Fibroblast of lung (primary cell): ENCODE results near the gene TAC3. TPM values are rescaled to one million over a fixed set of nuclear protein-coding genes. Genes with fewer than 3 reads are reported as not detected.

ENCODE experiments used
- DNase-seq, 2 donors: peaks; one replicate each; pipeline versions ENCODE4 v3.0.0 to v3.0.0-alpha.2; 2010; ENCODE audit warnings: low read depth in 2 of 2
- H2AFZ ChIP-seq: 2 replicates; pipeline ENCODE4 v1.5.1; 2012; ENCODE audit warnings: low read length, control low read depth, inconsistent platforms
- H3K27ac ChIP-seq: 2 replicates; pipeline ENCODE4 v1.5.1; 2011; ENCODE audit warnings: low read length, control low read depth; ENCODE audit not compliant: insufficient read depth
- H3K27me3 ChIP-seq: 2 replicates; pipeline ENCODE4 v1.5.1; 2011; ENCODE audit warnings: mild to moderate bottlenecking, low read length; ENCODE audit not compliant: control insufficient read depth, insufficient read depth
- H3K36me3 ChIP-seq: 2 replicates; pipeline ENCODE4 v1.5.1; 2011; ENCODE audit warnings: low read length; ENCODE audit not compliant: control insufficient read depth, insufficient read depth
- H3K4me1 ChIP-seq: 2 replicates; pipeline ENCODE4 v1.5.1; 2011; ENCODE audit warnings: low read length; ENCODE audit not compliant: control insufficient read depth, insufficient read depth; ENCODE audit errors: extremely low read depth
- H3K4me2 ChIP-seq: 2 replicates; pipeline ENCODE4 v1.5.1; 2011; ENCODE audit warnings: low read length, control low read depth; ENCODE audit not compliant: insufficient read depth; ENCODE audit errors: extremely low read depth
- H3K4me3 ChIP-seq, 4 experiments: fragments of 200-600 bp in 1 of 4; sonication (generic) in 1 of 4; replicated peaks in 1 of 4; 2 replicates each; pipeline ENCODE4 v1.5.1; 2011 to 2016; ENCODE audit warnings: low read length in 4 of 4, low read depth in 3 of 4, mild to moderate bottlenecking in 3 of 4, control low read depth in 2 of 4, inconsistent platforms in 1 of 4, mixed read lengths in 1 of 4; ENCODE audit not compliant: insufficient read depth in 1 of 4; ENCODE audit errors: control extremely low read depth in 1 of 4
- H3K79me2 ChIP-seq: 2 replicates; pipeline ENCODE4 v1.5.1; 2012; ENCODE audit warnings: mild to moderate bottlenecking, low read length, inconsistent platforms; ENCODE audit not compliant: control insufficient read depth, insufficient read depth
- H3K9ac ChIP-seq: 2 replicates; pipeline ENCODE4 v1.5.1; 2011; ENCODE audit warnings: mild to moderate bottlenecking, low read length, control low read depth; ENCODE audit not compliant: insufficient read depth
- H3K9me3 ChIP-seq: 2 replicates; pipeline ENCODE4 v1.5.1; 2012; ENCODE audit warnings: low read depth, low read length; ENCODE audit not compliant: control insufficient read depth, insufficient read depth
- H4K20me1 ChIP-seq: 2 replicates; pipeline ENCODE4 v1.5.1; 2011; ENCODE audit warnings: low read length; ENCODE audit not compliant: control insufficient read depth, insufficient read depth; ENCODE audit errors: extremely low read depth
- EZH2 ChIP-seq: IDR thresholded peaks from 2 replicates; pipeline ENCODE4 v1.5.1; 2012; ENCODE audit warnings: low read length, control low read depth, mild to moderate bottlenecking; ENCODE audit errors: missing control alignments
- polyA plus RNA-seq, 2 donors: library from polyadenylated mRNA; depleted of rRNA in 1 of 2; stranded (reverse) in 1 of 2; unstranded in 1 of 2; fragments of >200 nt; gene quantifications; 2 replicates each; pipeline ENCODE4 v1.2.1, GENCODE V29; 2011 to 2012; ENCODE audit warnings: missing spikeins in 1 of 2
- total RNA-seq: library from RNA; depleted of rRNA; stranded (reverse); fragments of >200 nt; gene quantifications from 2 replicates; pipeline ENCODE4 v1.2.1, GENCODE V29; 2014
- TF ChIP-seq, protein P1 (sequence below), 2 donors: IDR thresholded peaks in 1 of 2; conservative IDR thresholded peaks in 1 of 2; 1 replicate in 1 of 2; 2 replicates in 1 of 2; pipeline ENCODE4 v1.5.1; 2011 to 2012; ENCODE audit warnings: low read length in 2 of 2, control low read depth in 1 of 2, inconsistent platforms in 1 of 2, low read depth in 1 of 2, mild to moderate bottlenecking in 1 of 2

Gene TAC3
- total and polyA plus RNA-seq, 2 donors (not counting 1 experiment from before 2014, with no cell fraction given) = 0.17 to 0.36 TPM

DNA sequence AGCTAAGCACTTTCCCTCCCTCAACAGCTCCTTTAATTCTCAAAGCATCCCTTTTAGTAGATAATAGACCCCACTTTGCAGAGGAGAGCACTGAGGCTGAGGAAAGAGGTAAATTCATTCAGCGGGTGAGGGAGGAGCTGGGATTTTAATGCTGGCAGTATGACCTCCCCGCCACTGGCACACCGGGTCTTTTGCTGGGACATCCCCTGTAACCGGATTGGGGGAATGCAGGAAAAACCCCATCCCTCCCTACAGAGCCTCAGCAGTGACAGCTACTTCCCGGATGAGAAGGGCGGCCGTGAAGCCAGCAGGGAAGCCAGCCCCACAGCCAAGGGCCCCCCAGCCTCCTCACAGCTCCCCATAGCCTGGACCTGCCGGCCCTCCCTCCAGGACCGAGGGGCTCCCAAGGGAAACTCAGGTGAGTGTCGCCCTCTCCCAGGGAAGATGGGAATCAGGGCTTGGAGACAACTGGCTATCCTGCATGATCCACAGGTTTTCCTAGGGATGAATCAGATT lies 22.0 kb downstream of the TAC3 start:
- no peak for DNase-seq
- Histone ChIP-seq H2AFZ (no peak overlapping the region), H3K9me3 (no peaks in the 10 kb centered on the region), H3K79me2 (no peaks in the 10 kb centered on the region), H3K4me1 (no peaks in the 10 kb centered on the region), H3K4me3 (no peak overlapping the region), H4K20me1 (no peaks in the 10 kb centered on the region), H3K9ac (no peak overlapping the region), H3K4me2 (no peak overlapping the region), H3K27ac (no peak overlapping the region), H3K36me3 (no peaks in the 10 kb centered on the region), H3K27me3 (no peaks in the 10 kb centered on the region)
- TF ChIP-seq, protein P1, sequence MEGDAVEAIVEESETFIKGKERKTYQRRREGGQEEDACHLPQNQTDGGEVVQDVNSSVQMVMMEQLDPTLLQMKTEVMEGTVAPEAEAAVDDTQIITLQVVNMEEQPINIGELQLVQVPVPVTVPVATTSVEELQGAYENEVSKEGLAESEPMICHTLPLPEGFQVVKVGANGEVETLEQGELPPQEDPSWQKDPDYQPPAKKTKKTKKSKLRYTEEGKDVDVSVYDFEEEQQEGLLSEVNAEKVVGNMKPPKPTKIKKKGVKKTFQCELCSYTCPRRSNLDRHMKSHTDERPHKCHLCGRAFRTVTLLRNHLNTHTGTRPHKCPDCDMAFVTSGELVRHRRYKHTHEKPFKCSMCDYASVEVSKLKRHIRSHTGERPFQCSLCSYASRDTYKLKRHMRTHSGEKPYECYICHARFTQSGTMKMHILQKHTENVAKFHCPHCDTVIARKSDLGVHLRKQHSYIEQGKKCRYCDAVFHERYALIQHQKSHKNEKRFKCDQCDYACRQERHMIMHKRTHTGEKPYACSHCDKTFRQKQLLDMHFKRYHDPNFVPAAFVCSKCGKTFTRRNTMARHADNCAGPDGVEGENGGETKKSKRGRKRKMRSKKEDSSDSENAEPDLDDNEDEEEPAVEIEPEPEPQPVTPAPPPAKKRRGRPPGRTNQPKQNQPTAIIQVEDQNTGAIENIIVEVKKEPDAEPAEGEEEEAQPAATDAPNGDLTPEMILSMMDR (conservative IDR thresholded peaks at IDR 0.05 in 1 of 2, IDR thresholded peaks at IDR 0.05 in 1 of 2; ENCODE audit: low read depth in 1 of 2, low read length in 2 of 2) = no peak
- TF ChIP-seq EZH2 = no peak

DNA sequence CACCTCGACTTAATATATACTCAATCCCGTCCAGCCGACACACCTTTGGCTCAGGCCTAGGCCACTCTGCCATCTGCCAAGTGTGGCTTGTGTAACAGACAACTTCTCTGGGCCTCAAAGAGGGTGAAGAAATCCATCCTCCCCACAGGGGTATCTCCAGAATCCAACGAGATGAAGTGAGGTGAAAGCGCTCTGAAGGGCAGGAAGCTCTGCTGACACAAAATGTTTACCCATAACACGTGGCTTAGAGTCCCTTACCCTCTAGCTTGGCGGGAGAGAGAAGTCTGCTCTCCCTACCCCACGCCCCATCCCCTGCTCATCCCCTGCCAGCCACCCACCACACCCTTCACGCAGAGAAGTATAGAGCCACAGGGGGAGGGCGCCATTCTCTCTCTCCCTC lies 23.0 kb downstream of the TAC3 start:
- Histone ChIP-seq H3K27ac (no peak overlapping the region), H3K4me3 (no peak overlapping the region), H3K79me2 (no peaks in the 10 kb centered on the region), H3K4me2 (no peak overlapping the region), H3K27me3 (no peaks in the 10 kb centered on the region), H4K20me1 (no peaks in the 10 kb centered on the region), H3K9ac (no peak overlapping the region), H3K36me3 (no peaks in the 10 kb centered on the region), H3K9me3 (no peaks in the 10 kb centered on the region), H2AFZ (no peak overlapping the region), H3K4me1 (no peaks in the 10 kb centered on the region)
- DNase-seq = no peak
- TF ChIP-seq, protein P1 (conservative IDR thresholded peaks at IDR 0.05 in 1 of 2, IDR thresholded peaks at IDR 0.05 in 1 of 2; ENCODE audit: low read depth in 1 of 2, low read length in 2 of 2) = no peak
- TF ChIP-seq EZH2 = no peak

DNA sequence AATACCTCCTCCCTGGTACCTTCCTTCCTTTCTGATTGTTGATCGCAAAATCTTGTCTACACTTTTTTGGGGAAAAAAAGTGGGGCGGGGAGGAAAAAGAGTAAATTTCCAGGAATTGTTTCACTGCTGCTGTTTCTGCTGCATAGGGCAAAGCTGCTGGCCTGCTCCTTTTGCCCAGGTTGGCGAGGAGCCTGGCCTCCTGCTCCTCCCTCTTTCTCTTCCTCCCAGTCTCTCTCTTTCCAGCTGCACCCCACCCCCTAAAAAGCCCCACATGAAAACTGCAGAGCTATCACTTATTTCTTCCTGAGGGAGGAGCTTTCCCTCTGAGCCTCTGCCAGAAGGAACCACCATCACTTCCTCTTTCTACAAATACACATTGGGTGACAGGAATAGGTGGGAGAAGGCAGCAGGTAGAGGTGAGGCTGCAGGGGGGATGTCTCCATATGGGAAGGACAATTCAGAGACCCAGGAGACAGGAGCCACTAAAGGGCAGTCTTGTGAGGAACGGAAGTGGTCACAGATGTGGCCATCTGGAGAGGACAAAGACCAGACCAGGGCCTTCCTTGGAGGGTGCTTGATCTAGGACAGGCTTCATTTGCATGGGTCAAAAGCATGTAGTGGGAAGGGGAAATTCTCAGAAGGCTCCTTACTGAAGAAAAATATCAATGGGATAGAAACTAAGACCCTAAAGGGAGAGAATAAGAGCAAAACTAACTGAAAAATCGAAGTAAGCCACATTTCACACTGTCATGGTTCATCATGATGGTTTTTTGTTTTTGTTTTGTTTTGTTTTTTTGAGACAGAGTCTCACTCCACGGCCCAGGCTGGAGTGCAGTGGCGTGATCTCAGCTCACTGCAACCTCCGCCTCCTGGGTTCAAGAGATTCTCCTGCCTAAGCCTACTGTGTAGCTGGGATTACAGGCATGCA lies 24.7 kb downstream of the TAC3 start:
- Histone ChIP-seq H3K79me2 (no peaks in the 10 kb centered on the region), H3K4me1 (no peaks in the 10 kb centered on the region), H2AFZ (no peak overlapping the region), H4K20me1 (no peaks in the 10 kb centered on the region), H3K36me3 (no peaks in the 10 kb centered on the region), H3K9me3 (no peaks in the 10 kb centered on the region), H3K4me2 (no peak overlapping the region), H3K4me3 (no peak overlapping the region), H3K27ac (no peak overlapping the region), H3K9ac (no peak overlapping the region), H3K27me3 (no peaks in the 10 kb centered on the region)
- peak in 1 of 2 donors; percentile 25 for DNase-seq
- no peak for TF ChIP-seq EZH2
- TF ChIP-seq, protein P1 (conservative IDR thresholded peaks at IDR 0.05 in 1 of 2, IDR thresholded peaks at IDR 0.05 in 1 of 2; ENCODE audit: low read depth in 1 of 2, low read length in 2 of 2) = no peak
